ENCODE measurements around the gene AGPAT3. TPM values are rescaled to one million over a fixed set of nuclear protein-coding genes. Genes with fewer than 3 reads are reported as not detected.

The AGPAT3 gene
- total and polyA plus RNA-seq, 2 experiments from 2014 or later = 41.0 to 51.2 TPM

DNA sequence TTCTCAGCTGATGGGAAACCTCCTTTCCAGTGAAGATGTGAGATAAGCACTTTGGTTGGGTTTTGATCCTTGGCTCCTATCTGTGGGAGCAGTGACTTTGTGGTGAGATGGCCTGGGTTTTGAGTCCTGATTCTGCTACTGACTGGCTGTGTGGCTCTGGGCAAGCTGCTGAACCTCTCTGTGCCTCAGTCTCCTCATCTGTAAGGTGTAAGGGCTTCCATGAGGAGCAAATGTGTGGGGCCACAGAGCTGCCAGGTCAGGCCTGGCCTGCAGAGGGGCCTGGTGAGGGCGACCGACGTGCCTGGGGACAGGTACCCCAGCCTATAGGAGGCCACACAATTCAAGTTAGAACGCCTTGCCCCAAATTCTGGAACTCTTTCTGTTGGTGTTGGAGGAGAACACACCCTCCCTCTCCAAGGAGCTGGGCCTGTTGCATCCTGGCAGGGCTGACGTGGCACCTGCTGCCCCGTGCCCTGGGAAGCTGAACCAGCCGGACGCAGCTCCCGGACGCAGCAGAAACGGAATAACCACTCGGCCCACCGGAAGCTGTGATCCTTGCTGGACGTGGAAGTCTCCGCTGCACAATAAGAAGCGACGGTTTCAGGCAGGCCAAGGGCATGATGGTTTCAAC is 62.7 kb downstream of the AGPAT3 start:
- no peak overlapping the region for H3K4me2 ChIP-seq
- H3K4me1 ChIP-seq (ENCODE audit: insufficient read depth) = peaks cover 28% of the 10 kb centered on the region
- DNase-seq (ENCODE audit: low spot score) = no peak
- no peak overlapping the region for H3K27ac ChIP-seq
- H4K20me1 ChIP-seq (ENCODE audit: insufficient read depth, poor library complexity, severe bottlenecking) = peaks cover 39% of the 10 kb centered on the region
- H3K79me2 ChIP-seq = peaks cover 76% of the 10 kb centered on the region
- H3K36me3 ChIP-seq (replicated peaks; ENCODE audit: insufficient read depth, low read depth) = no peaks in the 10 kb centered on the region
- TF ChIP-seq, protein P1, sequence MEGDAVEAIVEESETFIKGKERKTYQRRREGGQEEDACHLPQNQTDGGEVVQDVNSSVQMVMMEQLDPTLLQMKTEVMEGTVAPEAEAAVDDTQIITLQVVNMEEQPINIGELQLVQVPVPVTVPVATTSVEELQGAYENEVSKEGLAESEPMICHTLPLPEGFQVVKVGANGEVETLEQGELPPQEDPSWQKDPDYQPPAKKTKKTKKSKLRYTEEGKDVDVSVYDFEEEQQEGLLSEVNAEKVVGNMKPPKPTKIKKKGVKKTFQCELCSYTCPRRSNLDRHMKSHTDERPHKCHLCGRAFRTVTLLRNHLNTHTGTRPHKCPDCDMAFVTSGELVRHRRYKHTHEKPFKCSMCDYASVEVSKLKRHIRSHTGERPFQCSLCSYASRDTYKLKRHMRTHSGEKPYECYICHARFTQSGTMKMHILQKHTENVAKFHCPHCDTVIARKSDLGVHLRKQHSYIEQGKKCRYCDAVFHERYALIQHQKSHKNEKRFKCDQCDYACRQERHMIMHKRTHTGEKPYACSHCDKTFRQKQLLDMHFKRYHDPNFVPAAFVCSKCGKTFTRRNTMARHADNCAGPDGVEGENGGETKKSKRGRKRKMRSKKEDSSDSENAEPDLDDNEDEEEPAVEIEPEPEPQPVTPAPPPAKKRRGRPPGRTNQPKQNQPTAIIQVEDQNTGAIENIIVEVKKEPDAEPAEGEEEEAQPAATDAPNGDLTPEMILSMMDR (IDR thresholded peaks at IDR 0.05; ENCODE audit: poor library complexity) = no peak
- no peak for TF ChIP-seq EZH2phosphoT487 (IDR thresholded peaks at IDR 0.05; ENCODE audit: low read depth, severe bottlenecking, unreplicated experiment)
- no peak for TF ChIP-seq EZH2 (IDR thresholded peaks at IDR 0.05; ENCODE audit: borderline replicate concordance)
- 98% methylated on average over 17 of the region's 17 CpGs for WGBS (ENCODE audit: low lambda C conversion rate, missing lambda C conversion rate)
- no peaks in the 10 kb centered on the region for H3K9me3 ChIP-seq (ENCODE audit: low read depth)
- H3K27me3 ChIP-seq = no peaks in the 10 kb centered on the region
- H3K9me2 ChIP-seq (replicated peaks; ENCODE audit: insufficient read depth) = no peaks in the 10 kb centered on the region
- no peak overlapping the region for H2AFZ ChIP-seq
- no peak overlapping the region for H3K4me3 ChIP-seq

DNA sequence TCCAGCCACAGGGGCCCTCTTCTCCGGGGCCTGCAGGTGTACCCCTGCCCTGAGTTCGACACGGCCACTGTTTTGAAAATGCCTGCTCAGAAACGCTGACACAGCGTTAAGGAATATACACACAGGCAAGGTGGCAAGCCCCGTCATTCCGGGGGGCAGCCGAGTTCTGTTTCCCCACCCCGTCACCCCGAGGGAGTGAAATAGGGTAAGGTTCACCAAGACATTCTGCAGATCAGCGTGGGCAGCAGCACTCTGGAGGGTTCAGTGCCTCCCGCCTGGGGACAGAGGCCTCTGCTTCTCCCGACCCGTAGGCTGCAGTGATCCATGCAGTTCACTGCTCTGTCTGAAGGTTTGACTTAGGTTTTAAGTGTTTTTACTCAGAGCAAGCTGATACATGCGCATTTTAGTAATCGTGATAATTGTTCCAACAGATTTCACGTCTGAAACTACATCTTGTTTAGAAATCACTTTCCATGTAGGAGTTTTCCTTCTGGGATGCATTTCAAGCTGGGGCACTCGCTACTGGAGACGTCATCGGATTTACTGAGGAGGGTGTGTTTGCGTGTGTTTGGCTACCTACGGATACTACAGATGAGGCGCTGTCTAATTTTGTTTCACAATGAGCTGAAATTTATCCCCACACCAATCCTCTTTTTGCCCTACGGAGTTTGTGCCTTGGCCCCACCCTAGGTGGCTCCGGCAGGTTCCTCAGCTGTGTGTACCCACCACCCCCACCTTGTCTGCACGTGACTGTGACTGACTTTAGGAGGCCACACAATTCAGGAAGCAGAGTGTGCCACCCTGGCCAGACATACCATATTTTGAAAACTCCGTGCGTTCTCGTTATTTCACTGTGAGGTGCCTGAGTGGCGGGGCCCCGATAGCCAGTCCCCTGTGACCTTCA is 63.5 kb downstream of the AGPAT3 start:
- H3K27me3 ChIP-seq = no peaks in the 10 kb centered on the region
- 89% methylated on average over 31 of the region's 31 CpGs for WGBS (ENCODE audit: low lambda C conversion rate, missing lambda C conversion rate)
- H3K79me2 ChIP-seq = peaks cover 76% of the 10 kb centered on the region
- H3K9me2 ChIP-seq (replicated peaks; ENCODE audit: insufficient read depth) = no peaks in the 10 kb centered on the region
- DNase-seq (ENCODE audit: low spot score) = no peak
- peaks cover 26% of the 10 kb centered on the region for H3K4me1 ChIP-seq (ENCODE audit: insufficient read depth)
- no peak overlapping the region for H3K4me3 ChIP-seq
- TF ChIP-seq EZH2phosphoT487 (IDR thresholded peaks at IDR 0.05; ENCODE audit: low read depth, severe bottlenecking, unreplicated experiment) (no peak), EZH2 (IDR thresholded peaks at IDR 0.05; ENCODE audit: borderline replicate concordance) (no peak)
- TF ChIP-seq, protein P1 (IDR thresholded peaks at IDR 0.05; ENCODE audit: poor library complexity) = no peak
- no peaks in the 10 kb centered on the region for H3K36me3 ChIP-seq (replicated peaks; ENCODE audit: insufficient read depth, low read depth)
- H3K9me3 ChIP-seq (ENCODE audit: low read depth) = no peaks in the 10 kb centered on the region
- H4K20me1 ChIP-seq (ENCODE audit: insufficient read depth, poor library complexity, severe bottlenecking) = peaks cover 31% of the 10 kb centered on the region
- H3K27ac ChIP-seq = no peak overlapping the region
- no peak overlapping the region for H2AFZ ChIP-seq
- no peak overlapping the region for H3K4me2 ChIP-seq

DNA sequence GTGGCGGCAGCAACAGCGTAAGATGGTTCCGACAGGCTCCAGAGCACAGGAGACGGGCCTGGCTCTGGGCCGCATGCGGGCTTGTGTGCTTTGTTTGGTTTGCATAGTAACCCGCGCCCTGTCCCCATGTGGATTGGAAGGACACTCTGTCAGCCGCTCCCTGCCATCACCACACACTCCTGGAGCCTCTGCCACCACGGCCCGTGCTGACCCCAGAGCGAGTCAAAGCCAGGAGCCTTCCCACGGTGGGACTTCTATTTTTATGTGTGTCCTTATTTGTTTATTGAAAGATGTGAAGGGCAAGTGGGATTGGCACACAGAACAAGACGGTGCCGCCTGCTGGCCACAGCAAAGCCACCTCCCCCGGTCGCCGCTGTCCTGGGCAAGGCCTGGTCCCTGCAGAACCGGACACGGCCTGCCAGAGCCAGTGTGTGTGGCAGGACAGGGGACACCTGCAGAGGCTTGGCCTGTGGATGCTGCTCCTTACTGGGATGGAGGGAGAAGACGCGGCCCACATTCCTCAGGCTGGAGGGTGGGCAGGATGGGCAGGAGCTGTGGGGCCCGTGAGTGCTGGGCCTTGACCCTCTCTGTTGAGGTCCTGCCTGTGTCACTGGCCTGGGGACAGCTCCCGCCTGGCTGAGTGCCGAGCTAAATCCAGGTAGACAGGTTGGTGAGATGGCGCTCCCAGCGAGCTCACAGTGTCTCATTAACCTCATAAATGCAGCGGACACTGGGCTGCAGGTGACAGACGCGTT is 64.4 kb downstream of the AGPAT3 start:
- Histone ChIP-seq H3K27ac (no peak overlapping the region), H3K27me3 (no peaks in the 10 kb centered on the region), H3K36me3 (replicated peaks; ENCODE audit: insufficient read depth, low read depth) (no peaks in the 10 kb centered on the region), H3K79me2 (peaks cover 71% of the 10 kb centered on the region), H3K9me3 (ENCODE audit: low read depth) (no peaks in the 10 kb centered on the region), H2AFZ (no peak overlapping the region), H3K4me2 (no peak overlapping the region), H3K4me1 (ENCODE audit: insufficient read depth) (peaks cover 17% of the 10 kb centered on the region), H3K9me2 (replicated peaks; ENCODE audit: insufficient read depth) (no peaks in the 10 kb centered on the region), H3K4me3 (no peak overlapping the region), H4K20me1 (ENCODE audit: insufficient read depth, poor library complexity, severe bottlenecking) (peaks cover 26% of the 10 kb centered on the region)
- WGBS (ENCODE audit: low lambda C conversion rate, missing lambda C conversion rate) = 91% methylated on average over 30 of the region's 30 CpGs
- TF ChIP-seq EZH2phosphoT487 (IDR thresholded peaks at IDR 0.05; ENCODE audit: low read depth, severe bottlenecking, unreplicated experiment) (no peak), EZH2 (IDR thresholded peaks at IDR 0.05; ENCODE audit: borderline replicate concordance) (no peak)
- TF ChIP-seq, protein P1 (IDR thresholded peaks at IDR 0.05; ENCODE audit: poor library complexity) = no peak
- no peak for DNase-seq (ENCODE audit: low spot score)

Data from hepatocyte (in vitro differentiated cells).